Measurements from ENCODE around the gene STK10. TPM values are rescaled to one million over a fixed set of nuclear protein-coding genes. Genes with fewer than 3 reads are reported as not detected.

The STK10 gene
- total RNA-seq, 3 donors from 2014 or later: 22.7 to 36.3 (median 29.9) TPM

DNA sequence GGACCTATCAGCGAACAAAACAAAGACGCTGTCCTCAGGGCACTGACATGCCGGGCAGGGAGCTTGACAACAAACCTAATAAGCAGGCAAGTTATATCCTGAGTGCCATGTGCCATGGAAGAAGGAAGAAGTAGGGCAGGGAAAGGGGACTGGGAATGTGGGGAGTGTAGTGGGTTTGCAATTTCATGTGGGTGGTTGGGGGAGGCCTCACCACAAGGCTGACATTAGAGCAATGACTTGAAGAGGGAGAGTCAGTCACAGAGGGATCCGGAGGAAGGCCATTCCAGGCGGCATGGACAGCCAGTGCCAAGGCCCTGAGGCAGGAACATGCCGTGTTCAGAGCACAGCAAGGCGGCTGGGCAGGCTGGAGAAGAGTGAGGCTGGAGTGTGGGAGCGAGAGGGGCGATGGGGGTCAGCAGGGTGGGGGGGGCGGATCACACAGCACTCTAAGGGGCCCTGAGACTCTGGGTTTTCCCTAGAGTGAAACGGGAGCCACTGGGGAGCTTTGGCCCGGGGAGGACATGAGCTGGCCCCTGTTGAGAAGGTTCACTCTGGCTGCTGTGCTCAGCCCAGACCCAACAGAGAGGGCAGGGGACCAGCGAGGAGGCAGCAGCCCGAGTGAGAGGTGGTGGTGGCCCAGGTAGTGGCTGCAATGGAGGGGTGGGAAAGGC lies 86.3 kb downstream of the STK10 start:
- intact Hi-C loops (cut with DNase I, micrococcal nuclease): loop anchor here (10.0 kb wide), 1 partner anchor 193 kb away; no protein-coding TSS in a partner anchor
- TF ChIP-seq, protein P1, sequence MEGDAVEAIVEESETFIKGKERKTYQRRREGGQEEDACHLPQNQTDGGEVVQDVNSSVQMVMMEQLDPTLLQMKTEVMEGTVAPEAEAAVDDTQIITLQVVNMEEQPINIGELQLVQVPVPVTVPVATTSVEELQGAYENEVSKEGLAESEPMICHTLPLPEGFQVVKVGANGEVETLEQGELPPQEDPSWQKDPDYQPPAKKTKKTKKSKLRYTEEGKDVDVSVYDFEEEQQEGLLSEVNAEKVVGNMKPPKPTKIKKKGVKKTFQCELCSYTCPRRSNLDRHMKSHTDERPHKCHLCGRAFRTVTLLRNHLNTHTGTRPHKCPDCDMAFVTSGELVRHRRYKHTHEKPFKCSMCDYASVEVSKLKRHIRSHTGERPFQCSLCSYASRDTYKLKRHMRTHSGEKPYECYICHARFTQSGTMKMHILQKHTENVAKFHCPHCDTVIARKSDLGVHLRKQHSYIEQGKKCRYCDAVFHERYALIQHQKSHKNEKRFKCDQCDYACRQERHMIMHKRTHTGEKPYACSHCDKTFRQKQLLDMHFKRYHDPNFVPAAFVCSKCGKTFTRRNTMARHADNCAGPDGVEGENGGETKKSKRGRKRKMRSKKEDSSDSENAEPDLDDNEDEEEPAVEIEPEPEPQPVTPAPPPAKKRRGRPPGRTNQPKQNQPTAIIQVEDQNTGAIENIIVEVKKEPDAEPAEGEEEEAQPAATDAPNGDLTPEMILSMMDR (IDR thresholded peaks at IDR 0.05): no peak
- H3K9me3 ChIP-seq: no peaks in the 10 kb centered on the region
- no peak overlapping the region for H3K4me3 ChIP-seq
- H3K36me3 ChIP-seq (ENCODE audit: low read depth): no peaks in the 10 kb centered on the region
- peak in 1 of 3 donors; percentile 13 for DNase-seq
- no peak for ATAC-seq
- H3K4me1 ChIP-seq (ENCODE audit: low read depth): peaks cover 2% of the 10 kb centered on the region

- TF ChIP-seq, protein P1 (IDR thresholded peaks at IDR 0.05): no peak
- DNase-seq (no peak), ATAC-seq (no peak)
- no peak overlapping the region for H3K4me3 ChIP-seq
- no peaks in the 10 kb centered on the region for H3K9me3 ChIP-seq
- intact Hi-C loops (cut with DNase I, micrococcal nuclease): no loop called here
- no peaks in the 10 kb centered on the region for H3K36me3 ChIP-seq (ENCODE audit: low read depth)
- peaks cover 2% of the 10 kb centered on the region for H3K4me1 ChIP-seq (ENCODE audit: low read depth)
These were observed 89.1 kb downstream of the STK10 start for GRCh38 chr5:172098883-172099282.

DNA sequence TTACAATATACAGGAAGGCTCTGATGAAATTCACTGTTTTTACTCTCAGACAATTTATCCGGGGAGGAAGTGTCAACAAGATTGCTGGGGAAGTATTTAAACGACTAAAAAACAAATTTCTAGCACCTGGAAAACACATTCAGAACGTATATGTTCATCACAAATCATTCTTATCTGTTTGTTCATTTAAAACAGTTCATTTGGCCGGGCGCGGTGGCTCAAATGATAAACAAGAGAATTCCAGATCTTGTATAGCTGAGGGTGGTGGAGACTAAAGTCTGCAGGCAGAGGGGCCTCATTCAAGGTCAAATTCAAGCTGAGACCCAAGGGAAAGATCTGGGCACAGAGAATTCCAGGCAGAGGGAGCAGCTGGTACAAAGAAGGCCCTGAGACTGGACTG lies 90.0 kb downstream of the STK10 start:
- Histone ChIP-seq H3K36me3 (ENCODE audit: low read depth) (no peaks in the 10 kb centered on the region), H3K4me3 (no peak overlapping the region), H3K9me3 (no peaks in the 10 kb centered on the region), H3K4me1 (ENCODE audit: low read depth) (peaks cover 2% of the 10 kb centered on the region)
- TF ChIP-seq, protein P1 (IDR thresholded peaks at IDR 0.05): no peak
- DNase-seq (no peak), ATAC-seq (no peak)
- intact Hi-C loops (cut with DNase I, micrococcal nuclease): no loop called here

DNA sequence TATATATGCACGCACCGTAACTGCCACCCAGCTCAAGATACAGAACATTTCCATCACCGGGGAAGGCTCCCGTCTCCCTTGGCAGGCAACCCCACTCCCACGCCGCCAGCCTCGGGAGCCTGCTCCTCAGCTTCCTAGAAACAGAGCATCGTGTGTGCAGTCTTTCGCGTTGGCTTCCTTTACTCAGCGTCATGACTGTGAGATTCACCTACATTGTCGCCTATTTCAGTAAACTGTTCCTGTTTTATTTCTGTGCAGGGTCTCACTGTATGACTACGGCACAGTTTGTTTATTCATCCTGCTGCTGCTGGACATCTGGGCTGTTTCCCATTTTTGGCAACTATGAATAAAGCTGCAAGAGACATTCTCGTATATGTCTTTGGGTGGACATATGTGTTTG lies 90.7 kb downstream of the STK10 start:
- Histone ChIP-seq H3K36me3 (ENCODE audit: low read depth) (no peaks in the 10 kb centered on the region), H3K9me3 (no peaks in the 10 kb centered on the region), H3K4me1 (ENCODE audit: low read depth) (no peaks in the 10 kb centered on the region), H3K4me3 (no peak overlapping the region)
- DNase-seq (no peak), ATAC-seq (no peak)
- intact Hi-C loops (cut with DNase I, micrococcal nuclease): no loop called here
- TF ChIP-seq, protein P1 (IDR thresholded peaks at IDR 0.05): no peak

- TF ChIP-seq, protein P1 (IDR thresholded peaks at IDR 0.05): no peak
- DNase-seq: no peak
- Histone ChIP-seq H3K4me1 (ENCODE audit: low read depth) (no peaks in the 10 kb centered on the region), H3K4me3 (no peak overlapping the region), H3K9me3 (no peaks in the 10 kb centered on the region), H3K36me3 (ENCODE audit: low read depth) (no peaks in the 10 kb centered on the region)
- intact Hi-C loops (cut with DNase I, micrococcal nuclease): no loop called here
- ATAC-seq: no peak
These were observed 91.7 kb downstream of the STK10 start for GRCh38 chr5:172096207-172096940.

All from mucosa of descending colon (tissue), 3 donors.